GM12864 (cell line): ENCODE data around the gene PCDHB14.
"Not testable (repeated sequence)": the region's sequence is repeated elsewhere in the genome, so short reads cannot be mapped to it uniquely, and the experiment has no call there.

ENCODE experiments used
- DNase-seq: peaks from one replicate; pipeline ENCODE4 v3.0.0-alpha.2; 2011; ENCODE audit warnings: low read depth
- H3K4me3 ChIP-seq: 2 replicates; pipeline ENCODE4 v1.5.1; 2011; ENCODE audit warnings: mild to moderate bottlenecking, low read depth, low read length, control low read depth
- CTCF ChIP-seq: IDR thresholded peaks from 2 replicates; pipeline ENCODE4 v1.5.1; 2011; ENCODE audit warnings: low read depth, mild to moderate bottlenecking, moderate library complexity, low read length, control low read depth, inconsistent platforms; ENCODE audit errors: missing control alignments

The PCDHB14 gene

GRCh38 chr5:141241496-141241895 lies 18.4 kb downstream of the PCDHB14 start:
- H3K4me3 ChIP-seq = no peak overlapping the region
- DNase-seq = no peak
- no peak for TF ChIP-seq CTCF

- DNase-seq = no peak
These were observed 22.1 kb downstream of the PCDHB14 start, which contains the start of gene PCDHB15 for GRCh38 chr5:141245250-141245717. PCDHB15 (plus strand) TSS chr5:141245395; CDS start chr5:141245579, 184 bp downstream.

GRCh38 chr5:141246971-141247370 lies 23.8 kb downstream of the PCDHB14 start:
- H3K4me3 ChIP-seq, DNase-seq: not testable (repeated sequence)

More at GRCh38 chr5:141245250-141245717, 22.1 kb downstream of the PCDHB14 start, which contains the start of gene PCDHB15:
- no peak within 1 kb of the TSS for H3K4me3 ChIP-seq
- no peak for TF ChIP-seq CTCF

- DNase-seq, H3K4me3 ChIP-seq: not testable (repeated sequence)
These were observed 24.3 kb downstream of the PCDHB14 start for GRCh38 chr5:141247434-141247833.

- no peak overlapping the region for H3K4me3 ChIP-seq
- no peak for DNase-seq
- no peak for TF ChIP-seq CTCF
These were observed 27.4 kb downstream of the PCDHB14 start for GRCh38 chr5:141250576-141250975.

- DNase-seq = no peak
- H3K4me3 ChIP-seq = no peak overlapping the region
- TF ChIP-seq CTCF = no peak
These were observed 35.3 kb downstream of the PCDHB14 start for GRCh38 chr5:141258464-141258863.

GRCh38 chr5:141258948-141259347 lies 35.8 kb downstream of the PCDHB14 start:
- DNase-seq = no peak
- TF ChIP-seq CTCF = no peak
- H3K4me3 ChIP-seq = no peak overlapping the region

- no peak for TF ChIP-seq CTCF
- DNase-seq = no peak
- no peak overlapping the region for H3K4me3 ChIP-seq
These were observed 37.5 kb downstream of the PCDHB14 start for GRCh38 chr5:141260458-141261237.
